Breast epithelium (tissue), 4 donors: ENCODE measurements around the gene LRG1. TPM values are rescaled to one million over a fixed set of nuclear protein-coding genes. Genes with fewer than 3 reads are reported as not detected.

Source experiments
- DNase-seq, 2 donors: peaks; one replicate each; pipeline ENCODE4 v3.0.0-alpha.2; 2019; ENCODE audit warnings: low spot score in 2 of 2
- H3K27ac ChIP-seq, 2 donors: fragments of 200-600 bp; sonication (generic) in 1 of 2; one replicate each; pipeline ENCODE4 v1.5.1; 2016 to 2019; ENCODE audit warnings: mild to moderate bottlenecking in 1 of 2
- H3K27me3 ChIP-seq, 2 donors: fragments of 200-600 bp; sonication (generic) in 1 of 2; one replicate each; pipeline versions ENCODE4 v1.5.1 to v1.6.0; 2017 to 2019; ENCODE audit warnings: control low read depth in 1 of 2, mild to moderate bottlenecking in 1 of 2
- H3K36me3 ChIP-seq: fragments of 200-600 bp; one replicate; pipeline ENCODE4 v1.5.1; 2019
- H3K4me1 ChIP-seq, 2 donors: fragments of 200-600 bp; sonication (generic); one replicate each; pipeline ENCODE4 v1.5.1; 2016 to 2019; ENCODE audit warnings: control low read depth in 1 of 2
- H3K4me3 ChIP-seq, 3 donors: fragments of 200-600 bp; sonication (generic); 1 replicate in 2 of 3; 2 replicates in 1 of 3; pipeline ENCODE4 v1.5.1; 2016 to 2019; ENCODE audit warnings: mild to moderate bottlenecking in 3 of 3, moderate library complexity in 2 of 3
- H3K9me3 ChIP-seq, 2 donors: fragments of 200-600 bp; sonication (generic) in 1 of 2; one replicate each; pipeline ENCODE4 v1.5.1; 2016 to 2019; ENCODE audit warnings: control low read depth in 1 of 2
- POLR2A ChIP-seq: fragments of 450-650 bp; IDR thresholded peaks from one replicate; pipeline ENCODE4 v1.6.1; 2016; ENCODE audit warnings: antibody characterized with exemption, mild to moderate bottlenecking, moderate library complexity
- POLR2AphosphoS5 ChIP-seq, 3 donors: sonication (generic); formaldehyde crosslinking; IDR thresholded peaks; one replicate each; pipeline ENCODE4 v1.6.1; 2017; ENCODE audit warnings: antibody characterized with exemption in 3 of 3
- intact Hi-C: fragments of 100-400 bp; cut with DNase I; formaldehyde crosslinking; loops from one replicate; pipeline ENCODE4 v1.15.1; 2023; ENCODE audit warnings: low total_unique reads
- total RNA-seq, 3 donors: library from RNA; depleted of rRNA; stranded (reverse); fragments of >200 nt; gene quantifications; one replicate each; pipeline ENCODE4 v1.1.0, GENCODE V29; 2016
- TF ChIP-seq, protein P1 (sequence below), 3 donors: fragments of 450-650 bp; IDR thresholded peaks; one replicate each; pipeline ENCODE4 v1.5.1; 2016 to 2017; ENCODE audit warnings: antibody characterized with exemption in 3 of 3, mild to moderate bottlenecking in 3 of 3, moderate library complexity in 3 of 3

LRG1 gene
- total RNA-seq, 3 donors from 2014 or later: 0.64 to 14.7 (median 5.7) TPM

DNA sequence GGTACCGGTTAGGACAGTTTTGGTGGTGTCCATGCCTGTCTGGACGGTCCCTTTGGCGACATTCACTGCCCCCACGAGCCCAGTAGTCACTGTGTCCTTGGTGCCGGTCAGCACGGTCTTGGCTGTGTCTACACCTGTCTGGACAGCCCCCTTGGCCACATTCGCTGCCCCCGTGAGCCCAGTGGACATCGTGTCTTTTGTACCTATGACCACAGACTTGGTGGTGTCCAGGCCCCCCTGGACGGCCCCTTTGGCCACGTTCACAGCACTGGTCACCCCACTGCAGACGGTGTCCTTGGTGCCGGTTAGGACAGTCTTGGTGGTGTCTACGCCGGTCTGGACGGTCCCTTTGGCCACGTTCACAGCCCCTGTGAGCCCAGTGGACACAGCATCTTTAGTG, 27.8 kb downstream of the LRG1 start:
- intact Hi-C loops: no loop called here
- TF ChIP-seq, protein P1, sequence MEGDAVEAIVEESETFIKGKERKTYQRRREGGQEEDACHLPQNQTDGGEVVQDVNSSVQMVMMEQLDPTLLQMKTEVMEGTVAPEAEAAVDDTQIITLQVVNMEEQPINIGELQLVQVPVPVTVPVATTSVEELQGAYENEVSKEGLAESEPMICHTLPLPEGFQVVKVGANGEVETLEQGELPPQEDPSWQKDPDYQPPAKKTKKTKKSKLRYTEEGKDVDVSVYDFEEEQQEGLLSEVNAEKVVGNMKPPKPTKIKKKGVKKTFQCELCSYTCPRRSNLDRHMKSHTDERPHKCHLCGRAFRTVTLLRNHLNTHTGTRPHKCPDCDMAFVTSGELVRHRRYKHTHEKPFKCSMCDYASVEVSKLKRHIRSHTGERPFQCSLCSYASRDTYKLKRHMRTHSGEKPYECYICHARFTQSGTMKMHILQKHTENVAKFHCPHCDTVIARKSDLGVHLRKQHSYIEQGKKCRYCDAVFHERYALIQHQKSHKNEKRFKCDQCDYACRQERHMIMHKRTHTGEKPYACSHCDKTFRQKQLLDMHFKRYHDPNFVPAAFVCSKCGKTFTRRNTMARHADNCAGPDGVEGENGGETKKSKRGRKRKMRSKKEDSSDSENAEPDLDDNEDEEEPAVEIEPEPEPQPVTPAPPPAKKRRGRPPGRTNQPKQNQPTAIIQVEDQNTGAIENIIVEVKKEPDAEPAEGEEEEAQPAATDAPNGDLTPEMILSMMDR (IDR thresholded peaks at IDR 0.05): no peak
- no peak for TF ChIP-seq POLR2A
- TF ChIP-seq POLR2AphosphoS5 (IDR thresholded peaks at IDR 0.05): no peak
- H3K4me1 ChIP-seq: no peaks in the 10 kb centered on the region
- H3K36me3 ChIP-seq: no peaks in the 10 kb centered on the region
- no peak for DNase-seq
- H3K4me3 ChIP-seq: no peak overlapping the region
- H3K27ac ChIP-seq: no peak overlapping the region
- H3K27me3 ChIP-seq: no peaks in the 10 kb centered on the region
- no peaks in the 10 kb centered on the region for H3K9me3 ChIP-seq

DNA sequence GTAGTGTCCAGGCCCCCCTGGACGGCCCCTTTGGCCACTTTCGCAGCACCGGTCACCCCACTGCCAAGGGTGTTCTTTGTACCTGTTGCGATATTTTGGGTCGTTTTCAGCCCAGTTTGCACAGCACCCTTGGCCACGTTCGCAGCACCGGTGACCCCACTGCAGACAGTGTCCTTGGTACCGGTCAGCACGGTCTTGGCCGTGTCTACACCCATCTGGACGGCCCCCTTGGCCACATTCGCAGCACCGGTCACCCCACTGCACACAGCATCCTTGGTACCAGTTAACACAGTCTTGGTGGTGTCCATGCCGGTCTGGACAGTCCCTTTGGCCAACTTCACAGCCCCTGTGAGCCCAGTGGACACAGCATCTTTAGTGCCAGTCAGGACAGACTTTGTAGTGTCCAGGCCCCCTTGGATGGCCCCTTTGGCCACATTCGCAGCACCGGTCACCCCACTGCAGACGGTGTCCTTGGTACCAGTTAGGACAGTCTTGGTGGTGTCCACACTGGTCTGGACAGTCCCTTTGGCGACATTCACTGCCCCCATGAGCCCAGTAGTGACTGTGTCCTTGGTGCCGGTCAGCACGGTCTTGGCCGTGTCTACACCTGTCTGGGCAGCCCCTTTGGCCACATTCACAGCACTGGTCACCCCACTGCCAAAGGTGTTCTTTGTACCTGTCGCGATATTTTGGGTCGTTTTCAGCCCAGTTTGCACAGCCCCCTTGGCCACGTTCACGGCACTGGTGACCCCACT, 28.4 kb downstream of the LRG1 start:
- Histone ChIP-seq H3K4me3 (no peak overlapping the region), H3K9me3 (no peaks in the 10 kb centered on the region), H3K36me3 (no peaks in the 10 kb centered on the region), H3K27ac (no peak overlapping the region), H3K4me1 (no peaks in the 10 kb centered on the region), H3K27me3 (no peaks in the 10 kb centered on the region)
- TF ChIP-seq POLR2A (no peak), POLR2AphosphoS5 (IDR thresholded peaks at IDR 0.05) (no peak)
- TF ChIP-seq, protein P1 (IDR thresholded peaks at IDR 0.05): no peak
- intact Hi-C loops: no loop called here
- DNase-seq: no peak

DNA sequence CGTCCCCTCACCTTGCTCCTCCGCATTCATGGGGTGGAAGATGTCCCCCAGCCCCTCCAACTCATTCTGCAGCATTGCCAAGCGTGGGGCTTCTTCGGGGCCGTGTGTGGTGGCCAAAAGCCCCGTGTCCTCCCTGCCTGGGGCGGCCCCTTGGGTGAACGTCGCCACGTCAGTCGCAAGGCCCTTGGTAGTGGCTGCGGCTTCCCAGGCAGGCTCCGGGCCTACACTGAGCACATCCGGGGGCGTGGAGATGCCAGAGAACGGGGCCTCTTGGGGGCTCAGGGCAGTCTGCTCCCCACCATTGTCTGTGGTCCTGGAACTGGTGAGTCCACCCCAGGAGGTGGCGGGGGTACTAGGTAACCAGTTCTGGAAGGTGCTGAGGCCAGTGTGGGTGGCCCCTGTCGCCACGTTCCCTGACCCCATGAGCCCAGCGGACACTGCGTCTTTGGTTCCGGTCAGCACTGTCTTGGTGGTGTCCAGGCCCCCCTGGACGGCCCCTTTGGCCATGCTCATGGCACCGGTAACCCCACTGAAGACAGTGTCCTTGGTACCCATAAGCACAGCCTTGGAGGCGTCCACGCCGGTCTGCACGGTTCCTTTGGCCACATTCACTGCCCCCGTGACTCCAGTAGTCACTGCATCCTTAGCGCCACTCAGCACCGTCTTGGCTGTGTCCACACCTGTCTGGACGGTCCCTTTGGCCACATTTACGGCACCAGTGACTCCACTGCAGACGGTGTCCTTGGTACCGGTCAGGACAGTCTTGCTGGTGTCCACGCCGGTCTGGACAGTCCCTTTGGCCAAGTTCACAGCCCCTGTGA, 29.2 kb downstream of the LRG1 start:
- TF ChIP-seq, protein P1 (IDR thresholded peaks at IDR 0.05): no peak
- Histone ChIP-seq H3K27me3 (no peaks in the 10 kb centered on the region), H3K4me3 (no peak overlapping the region), H3K36me3 (no peaks in the 10 kb centered on the region), H3K9me3 (no peaks in the 10 kb centered on the region), H3K4me1 (no peaks in the 10 kb centered on the region), H3K27ac (no peak overlapping the region)
- intact Hi-C loops: no loop called here
- DNase-seq: no peak

DNA sequence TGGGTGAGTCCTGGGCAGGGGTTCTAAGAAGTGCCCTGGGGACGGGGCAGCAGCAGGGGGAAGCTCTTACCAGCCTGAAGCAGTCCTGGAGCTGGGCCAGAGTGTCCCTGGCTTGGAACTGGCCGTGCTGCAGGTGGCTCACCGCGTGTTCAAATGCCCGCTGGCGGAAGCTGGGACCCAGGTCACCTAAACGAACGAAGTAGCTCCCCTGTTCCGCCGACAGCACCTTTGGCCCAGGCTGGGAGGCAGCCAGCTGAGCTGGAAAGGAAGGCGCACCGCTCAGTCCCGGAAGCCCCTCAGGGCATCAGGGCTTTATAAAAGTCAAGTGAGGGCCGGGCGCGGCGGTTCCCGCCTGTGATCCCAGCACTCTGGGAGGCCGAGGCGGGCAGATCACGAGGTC, 31.1 kb downstream of the LRG1 start:
- H3K4me1 ChIP-seq: no peaks in the 10 kb centered on the region
- no peak for DNase-seq
- TF ChIP-seq POLR2A (no peak), POLR2AphosphoS5 (IDR thresholded peaks at IDR 0.05) (no peak)
- TF ChIP-seq, protein P1 (IDR thresholded peaks at IDR 0.05): no peak
- intact Hi-C loops: no loop called here
- no peaks in the 10 kb centered on the region for H3K36me3 ChIP-seq
- no peak overlapping the region for H3K4me3 ChIP-seq
- H3K27ac ChIP-seq: peak overlapping the region in 1 of 2 donors; percentile 61
- no peaks in the 10 kb centered on the region for H3K9me3 ChIP-seq
- no peaks in the 10 kb centered on the region for H3K27me3 ChIP-seq

DNA sequence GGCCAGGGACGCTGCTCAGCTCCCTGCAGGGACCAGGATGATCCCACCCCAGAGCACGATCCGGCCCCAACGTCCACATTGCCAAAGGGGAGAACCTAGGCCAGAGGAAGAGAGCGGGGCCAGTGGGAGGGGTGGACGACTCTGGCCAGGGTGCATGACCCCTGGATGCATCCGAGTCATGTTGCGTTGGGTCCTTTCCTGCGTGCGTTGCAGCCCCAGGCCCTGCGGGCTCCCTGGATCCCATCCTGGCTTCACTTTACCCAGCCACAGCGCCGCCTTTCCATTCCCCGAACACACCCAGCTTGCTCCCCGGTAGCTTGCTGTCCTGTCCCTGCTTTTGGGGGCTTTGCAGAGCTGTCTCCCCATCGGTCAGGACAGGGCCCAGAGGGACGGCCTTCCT, 32.0 kb downstream of the LRG1 start:
- Histone ChIP-seq H3K27ac (peak overlapping the region in 1 of 2 donors; percentile 12), H3K36me3 (no peaks in the 10 kb centered on the region), H3K4me3 (no peak overlapping the region), H3K27me3 (no peaks in the 10 kb centered on the region), H3K4me1 (no peaks in the 10 kb centered on the region), H3K9me3 (no peaks in the 10 kb centered on the region)
- TF ChIP-seq POLR2AphosphoS5 (IDR thresholded peaks at IDR 0.05) (no peak), POLR2A (no peak)
- TF ChIP-seq, protein P1 (IDR thresholded peaks at IDR 0.05): no peak
- intact Hi-C loops: no loop called here
- DNase-seq: no peak
